Vagina (tissue), 2 donors: ENCODE data around the gene OR2Y1. TPM values are rescaled to one million over a fixed set of nuclear protein-coding genes. Genes with fewer than 3 reads are reported as not detected.
"Not testable (repeated sequence)": the region's sequence is repeated elsewhere in the genome, so short reads cannot be mapped to it uniquely, and the experiment has no call there.

Experiments used
- DNase-seq, 2 donors: peaks; one replicate each; pipeline ENCODE4 v3.0.0-alpha.2; 2017; ENCODE audit errors: extremely low spot score in 2 of 2
- H3K27ac ChIP-seq: fragments of 200-600 bp; sonication (generic); one replicate; pipeline ENCODE4 v1.5.1; 2019
- H3K27me3 ChIP-seq: fragments of 200-600 bp; sonication (generic); one replicate; pipeline ENCODE4 v1.5.1; 2019
- H3K36me3 ChIP-seq, 2 donors: fragments of 200-600 bp; sonication (generic); one replicate each; pipeline ENCODE4 v1.5.1; 2017 to 2019
- H3K4me1 ChIP-seq: fragments of 200-600 bp; sonication (generic); one replicate; pipeline ENCODE4 v1.5.1; 2019
- H3K4me3 ChIP-seq, 2 donors: fragments of 200-600 bp; sonication (generic); 1 replicate in 1 of 2; 2 replicates in 1 of 2; pipeline ENCODE4 v1.5.1; 2016 to 2019
- H3K9me3 ChIP-seq: fragments of 200-600 bp; sonication (generic); one replicate; pipeline ENCODE4 v1.5.1; 2019
- CTCF ChIP-seq, 3 experiments: fragments of 450-650 bp in 2 of 3; fragments of 200-600 bp in 1 of 3; sonication (generic) in 1 of 3; IDR thresholded peaks; one replicate each; pipeline ENCODE4 v1.5.1; 2017 to 2019; ENCODE audit warnings: antibody characterized with exemption in 3 of 3, mild to moderate bottlenecking in 2 of 3, moderate library complexity in 2 of 3
- POLR2A ChIP-seq, 2 donors: fragments of 450-650 bp; IDR thresholded peaks; one replicate each; pipeline ENCODE4 v1.6.1; 2017; ENCODE audit warnings: antibody characterized with exemption in 2 of 2, mild to moderate bottlenecking in 2 of 2, moderate library complexity in 2 of 2
- POLR2AphosphoS5 ChIP-seq, 2 donors: sonication (generic); formaldehyde crosslinking; IDR thresholded peaks; one replicate each; pipeline ENCODE4 v1.9.0; 2017; ENCODE audit warnings: antibody characterized with exemption in 2 of 2, mild to moderate bottlenecking in 2 of 2, low read depth in 1 of 2; ENCODE audit not compliant: insufficient read depth in 1 of 2
- intact Hi-C: fragments of 100-400 bp; cut with DNase I; formaldehyde crosslinking; loops from one replicate; pipeline ENCODE4 v1.15.1; 2023
- total RNA-seq: library from RNA; depleted of rRNA; stranded (reverse); fragments of >200 nt; gene quantifications from one replicate; pipeline ENCODE4 v1.2.3, GENCODE V29; 2016

Gene OR2Y1
- total RNA-seq, 1 donor from 2014 or later = not detected

DNA sequence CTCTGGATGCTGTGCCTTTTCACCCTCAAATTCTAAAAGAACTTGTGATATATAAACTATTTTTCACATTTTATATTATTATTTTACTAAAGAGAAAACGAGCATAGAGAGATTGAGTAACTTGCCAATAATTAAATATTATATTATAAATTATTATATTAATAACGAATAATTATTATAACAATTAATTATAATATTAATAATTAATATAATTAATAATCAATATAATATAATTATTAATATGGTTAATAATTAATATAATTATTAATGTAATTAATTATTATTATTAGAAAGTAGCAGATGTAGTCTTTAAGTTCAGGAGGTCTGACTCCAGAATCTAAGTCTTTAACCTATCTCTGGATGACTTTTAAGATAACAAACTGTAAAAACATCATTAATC lies 20.1 kb downstream of the OR2Y1 start:
- no peaks in the 10 kb centered on the region for H3K4me1 ChIP-seq
- no peak overlapping the region for H3K27ac ChIP-seq
- no peaks in the 10 kb centered on the region for H3K27me3 ChIP-seq
- intact Hi-C loops = no loop called here
- DNase-seq = no peak
- TF ChIP-seq POLR2AphosphoS5 (IDR thresholded peaks at IDR 0.05; ENCODE audit: insufficient read depth in 1 of 2, low read depth in 1 of 2) (no peak), CTCF (IDR thresholded peaks at IDR 0.05) (no peak), POLR2A (IDR thresholded peaks at IDR 0.05) (no peak)
- H3K4me3 ChIP-seq = no peak overlapping the region
- no peaks in the 10 kb centered on the region for H3K9me3 ChIP-seq
- H3K36me3 ChIP-seq = no peaks in the 10 kb centered on the region

DNA sequence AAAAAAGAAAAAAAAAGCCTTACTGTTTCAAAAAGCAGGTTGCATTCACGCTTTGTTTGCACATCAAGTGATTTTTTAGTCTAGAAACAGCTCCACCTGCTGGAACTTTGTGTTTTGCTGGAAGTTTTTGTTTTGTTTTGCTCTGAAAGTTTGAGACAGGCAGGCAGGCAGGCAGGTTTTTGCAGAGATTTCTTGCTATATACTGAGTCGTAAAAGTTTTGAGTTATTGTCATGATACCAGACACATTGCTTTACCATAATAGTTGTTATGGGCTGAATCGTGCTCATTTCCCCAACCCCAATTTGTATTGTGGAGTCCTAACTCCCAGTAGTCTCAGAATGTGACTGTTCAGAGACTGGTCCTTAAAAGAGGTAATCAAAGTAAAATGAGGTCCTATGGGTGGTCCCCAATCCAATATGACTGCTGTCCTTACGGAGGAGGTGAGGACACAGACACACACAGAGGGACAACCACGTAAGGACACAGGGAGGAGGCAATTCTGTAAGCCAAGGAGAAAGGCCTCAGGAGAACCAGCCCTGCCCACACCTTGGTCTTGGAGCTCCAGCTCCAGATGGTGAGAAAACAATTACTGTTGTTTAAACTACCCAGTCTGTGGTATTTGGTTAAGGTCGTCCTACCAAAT lies 20.9 kb downstream of the OR2Y1 start:
- no peak for TF ChIP-seq POLR2AphosphoS5 (IDR thresholded peaks at IDR 0.05; ENCODE audit: insufficient read depth in 1 of 2, low read depth in 1 of 2)
- TF ChIP-seq CTCF (IDR thresholded peaks at IDR 0.05) = peak in 1 of 3 experiments; percentile 6
- intact Hi-C loops = no loop called here
- Histone ChIP-seq H3K4me1 (no peaks in the 10 kb centered on the region), H3K9me3 (no peaks in the 10 kb centered on the region), H3K4me3 (no peak overlapping the region), H3K27ac (no peak overlapping the region), H3K36me3 (no peaks in the 10 kb centered on the region), H3K27me3 (no peaks in the 10 kb centered on the region)
- no peak for DNase-seq

DNA sequence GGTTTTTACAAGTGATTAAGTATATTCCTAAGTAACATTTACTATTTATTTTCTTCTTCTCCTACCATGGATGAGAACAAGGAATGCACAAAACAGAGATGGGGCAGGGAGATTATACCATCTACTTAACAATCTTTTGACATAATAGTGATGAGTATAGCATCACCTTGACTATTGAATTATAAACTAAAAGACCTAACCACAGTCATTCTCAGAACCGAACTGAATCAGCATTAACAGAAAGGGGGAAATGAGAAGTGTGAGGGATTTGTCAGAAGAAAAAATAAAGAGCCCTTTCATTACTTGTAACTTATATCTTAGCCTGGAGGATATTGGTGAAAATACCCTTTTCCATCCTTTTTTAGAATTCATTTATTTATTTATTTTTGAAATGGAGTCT lies 21.9 kb downstream of the OR2Y1 start:
- H3K36me3 ChIP-seq = no peaks in the 10 kb centered on the region
- H3K27ac ChIP-seq = no peak overlapping the region
- intact Hi-C loops = no loop called here

GRCh38 chr5:180704362-180704761 lies 35.5 kb downstream of the OR2Y1 start:
- TF ChIP-seq CTCF (IDR thresholded peaks at IDR 0.05) (no peak), POLR2A (IDR thresholded peaks at IDR 0.05) (no peak), POLR2AphosphoS5 (IDR thresholded peaks at IDR 0.05; ENCODE audit: insufficient read depth in 1 of 2, low read depth in 1 of 2) (no peak)
- no peaks in the 10 kb centered on the region for H3K27me3 ChIP-seq
- no peak overlapping the region for H3K4me3 ChIP-seq
- no peak overlapping the region for H3K27ac ChIP-seq
- intact Hi-C loops = no loop called here
- no peaks in the 10 kb centered on the region for H3K36me3 ChIP-seq
- no peak for DNase-seq
- no peaks in the 10 kb centered on the region for H3K4me1 ChIP-seq
- no peaks in the 10 kb centered on the region for H3K9me3 ChIP-seq

More for the DNA sequence above, 21.9 kb downstream of the OR2Y1 start:
- no peak for DNase-seq
- Histone ChIP-seq H3K4me3 (no peak overlapping the region), H3K27me3 (no peaks in the 10 kb centered on the region), H3K9me3 (no peaks in the 10 kb centered on the region), H3K4me1 (no peaks in the 10 kb centered on the region)
- TF ChIP-seq POLR2A (IDR thresholded peaks at IDR 0.05) = no peak
- TF ChIP-seq CTCF (IDR thresholded peaks at IDR 0.05) = no peak
- TF ChIP-seq POLR2AphosphoS5 (IDR thresholded peaks at IDR 0.05; ENCODE audit: insufficient read depth in 1 of 2, low read depth in 1 of 2) = no peak

GRCh38 chr5:180703912-180704311 lies 35.9 kb downstream of the OR2Y1 start:
- intact Hi-C loops = no loop called here
- DNase-seq = no peak
- Histone ChIP-seq H3K9me3 (no peaks in the 10 kb centered on the region), H3K36me3 (no peaks in the 10 kb centered on the region), H3K27ac (no peak overlapping the region), H3K4me1 (no peaks in the 10 kb centered on the region), H3K27me3 (no peaks in the 10 kb centered on the region), H3K4me3 (no peak overlapping the region)
- TF ChIP-seq POLR2A (IDR thresholded peaks at IDR 0.05) (no peak), CTCF (IDR thresholded peaks at IDR 0.05) (no peak), POLR2AphosphoS5 (IDR thresholded peaks at IDR 0.05; ENCODE audit: insufficient read depth in 1 of 2, low read depth in 1 of 2) (no peak)

- H3K4me1 ChIP-seq, H3K9me3 ChIP-seq, intact Hi-C loops, H3K27me3 ChIP-seq, H3K36me3 ChIP-seq, DNase-seq, H3K27ac ChIP-seq, H3K4me3 ChIP-seq: not testable (repeated sequence)
Measured at GRCh38 chr5:180703371-180703770, 36.5 kb downstream of the OR2Y1 start.

- intact Hi-C loops = not testable (repeated sequence)
Measured at GRCh38 chr5:180700440-180700839, 39.4 kb downstream of the OR2Y1 start.

More at GRCh38 chr5:180700440-180700839, 39.4 kb downstream of the OR2Y1 start:
- not testable (repeated sequence) for H3K27me3 ChIP-seq, DNase-seq, H3K4me3 ChIP-seq, H3K27ac ChIP-seq, H3K9me3 ChIP-seq, H3K4me1 ChIP-seq, H3K36me3 ChIP-seq
